ENCODE data around the gene CDC42BPB.

The CDC42BPB gene

GRCh38 chr14:102937331-102938175 lies 119.8 kb downstream of the CDC42BPB start:
- DNase-seq (ENCODE audit: extremely low read depth, low read depth), result no peak
- TF ChIP-seq, protein P1, sequence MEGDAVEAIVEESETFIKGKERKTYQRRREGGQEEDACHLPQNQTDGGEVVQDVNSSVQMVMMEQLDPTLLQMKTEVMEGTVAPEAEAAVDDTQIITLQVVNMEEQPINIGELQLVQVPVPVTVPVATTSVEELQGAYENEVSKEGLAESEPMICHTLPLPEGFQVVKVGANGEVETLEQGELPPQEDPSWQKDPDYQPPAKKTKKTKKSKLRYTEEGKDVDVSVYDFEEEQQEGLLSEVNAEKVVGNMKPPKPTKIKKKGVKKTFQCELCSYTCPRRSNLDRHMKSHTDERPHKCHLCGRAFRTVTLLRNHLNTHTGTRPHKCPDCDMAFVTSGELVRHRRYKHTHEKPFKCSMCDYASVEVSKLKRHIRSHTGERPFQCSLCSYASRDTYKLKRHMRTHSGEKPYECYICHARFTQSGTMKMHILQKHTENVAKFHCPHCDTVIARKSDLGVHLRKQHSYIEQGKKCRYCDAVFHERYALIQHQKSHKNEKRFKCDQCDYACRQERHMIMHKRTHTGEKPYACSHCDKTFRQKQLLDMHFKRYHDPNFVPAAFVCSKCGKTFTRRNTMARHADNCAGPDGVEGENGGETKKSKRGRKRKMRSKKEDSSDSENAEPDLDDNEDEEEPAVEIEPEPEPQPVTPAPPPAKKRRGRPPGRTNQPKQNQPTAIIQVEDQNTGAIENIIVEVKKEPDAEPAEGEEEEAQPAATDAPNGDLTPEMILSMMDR (IDR thresholded peaks at IDR 0.05; ENCODE audit: low read depth, low read length, missing control alignments), result no peak
- no peak overlapping the region for H3K4me3 ChIP-seq (replicated peaks; ENCODE audit: low read depth, low read length)

DNA sequence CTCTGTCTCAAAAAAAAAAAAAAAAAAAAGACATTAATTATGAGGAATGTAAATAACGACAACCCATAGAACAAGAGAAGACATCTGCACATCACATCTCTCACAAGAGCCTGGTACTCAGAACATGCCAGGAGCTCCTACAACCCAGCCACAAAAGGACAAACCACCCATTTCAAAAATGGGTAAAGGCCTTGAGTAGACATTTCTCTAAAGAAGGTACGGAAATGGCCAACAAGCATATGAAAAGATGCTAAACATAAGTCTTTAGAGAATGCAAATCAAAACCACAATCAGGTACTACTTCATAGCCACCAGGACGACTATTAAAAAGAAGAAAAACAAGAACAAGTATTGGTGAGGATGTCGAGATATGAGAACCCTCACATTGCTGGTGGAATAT lies 121.6 kb downstream of the CDC42BPB start:
- DNase-seq (ENCODE audit: extremely low read depth, low read depth), result no peak
- TF ChIP-seq, protein P1 (IDR thresholded peaks at IDR 0.05; ENCODE audit: low read depth, low read length, missing control alignments), result no peak
- no peak overlapping the region for H3K4me3 ChIP-seq (replicated peaks; ENCODE audit: low read depth, low read length)

GRCh38 chr14:102933618-102934231 lies 123.6 kb downstream of the CDC42BPB start:
- H3K4me3 ChIP-seq (replicated peaks; ENCODE audit: low read depth, low read length), result no peak overlapping the region
- TF ChIP-seq, protein P1 (IDR thresholded peaks at IDR 0.05; ENCODE audit: low read depth, low read length, missing control alignments), result no peak
- DNase-seq (ENCODE audit: extremely low read depth, low read depth), result no peak

- no peak for DNase-seq (ENCODE audit: extremely low read depth, low read depth)
- no peak overlapping the region for H3K4me3 ChIP-seq (replicated peaks; ENCODE audit: low read depth, low read length)
- TF ChIP-seq, protein P1 (IDR thresholded peaks at IDR 0.05; ENCODE audit: low read depth, low read length, missing control alignments), result no peak
These were observed 124.7 kb downstream of the CDC42BPB start for GRCh38 chr14:102932484-102933248.

GRCh38 chr14:102931580-102932285 lies 125.6 kb downstream of the CDC42BPB start:
- no peak for DNase-seq (ENCODE audit: extremely low read depth, low read depth)
- H3K4me3 ChIP-seq (replicated peaks; ENCODE audit: low read depth, low read length), result no peak overlapping the region
- TF ChIP-seq, protein P1 (IDR thresholded peaks at IDR 0.05; ENCODE audit: low read depth, low read length, missing control alignments), result no peak
